NT2/D1 (cell line): ENCODE data around the gene AIFM1.
A peak's percentile ranks its signal among the peaks of the same experiment; 100 is the strongest.

Source experiments
- DNase-seq: peaks from one replicate; pipeline ENCODE4 v3.0.0-alpha.2; 2011; ENCODE audit warnings: low read depth, low spot score
- H3K27me3 ChIP-seq: 2 replicates; pipeline ENCODE4 v1.6.0; 2011; ENCODE audit warnings: mild to moderate bottlenecking; ENCODE audit not compliant: insufficient read length, insufficient read depth
- H3K36me3 ChIP-seq: 2 replicates; pipeline ENCODE4 v1.6.1; 2011; ENCODE audit warnings: mild to moderate bottlenecking, low read length, mixed read lengths; ENCODE audit not compliant: insufficient read depth, insufficient read length
- H3K4me1 ChIP-seq: 2 replicates; pipeline ENCODE4 v1.5.1; 2011; ENCODE audit not compliant: insufficient read depth, insufficient read length
- H3K4me3 ChIP-seq: 2 replicates; pipeline ENCODE4 v1.5.1; 2011; ENCODE audit warnings: low read depth; ENCODE audit not compliant: insufficient read length
- H3K9ac ChIP-seq: 2 replicates; pipeline ENCODE4 v1.6.0; 2011; ENCODE audit warnings: low read depth; ENCODE audit not compliant: insufficient read length
- H3K9me3 ChIP-seq: 2 replicates; pipeline ENCODE4 v1.5.1; 2011; ENCODE audit warnings: mild to moderate bottlenecking, low read length; ENCODE audit not compliant: insufficient read depth
- SUZ12 ChIP-seq: IDR thresholded peaks from 2 replicates; pipeline ENCODE4 v1.6.1; 2011; ENCODE audit not compliant: insufficient read length, insufficient read depth; ENCODE audit errors: extremely low read depth
- YY1 ChIP-seq: IDR thresholded peaks from 2 replicates; pipeline ENCODE4 v1.6.1; 2011; ENCODE audit not compliant: insufficient read length, insufficient read depth
- ZNF274 ChIP-seq: IDR thresholded peaks from 2 replicates; pipeline ENCODE4 v1.6.1; 2011; ENCODE audit warnings: mild to moderate bottlenecking, low read depth, low read length

AIFM1 gene

GRCh38 chrX:130158311-130158710 lies 7.3 kb downstream of the AIFM1 start:
- TF ChIP-seq SUZ12 (no peak), YY1 (no peak), ZNF274 (no peak)
- no peak for DNase-seq
- no peaks in the 10 kb centered on the region for H3K27me3 ChIP-seq
- no peaks in the 10 kb centered on the region for H3K36me3 ChIP-seq
- H3K4me1 ChIP-seq, result no peaks in the 10 kb centered on the region
- no peak overlapping the region for H3K4me3 ChIP-seq
- H3K9me3 ChIP-seq, result no peaks in the 10 kb centered on the region
- H3K9ac ChIP-seq, result no peak overlapping the region

GRCh38 chrX:130155564-130155963 lies 10.1 kb downstream of the AIFM1 start:
- no peak for DNase-seq
- H3K4me1 ChIP-seq, result no peaks in the 10 kb centered on the region
- H3K36me3 ChIP-seq, result no peaks in the 10 kb centered on the region
- no peak overlapping the region for H3K4me3 ChIP-seq
- TF ChIP-seq YY1 (no peak), SUZ12 (no peak)
- no peaks in the 10 kb centered on the region for H3K9me3 ChIP-seq
- H3K9ac ChIP-seq, result no peak overlapping the region
- no peaks in the 10 kb centered on the region for H3K27me3 ChIP-seq

- Histone ChIP-seq H3K4me3 (no peak overlapping the region), H3K9ac (no peak overlapping the region), H3K4me1 (no peaks in the 10 kb centered on the region), H3K9me3 (no peaks in the 10 kb centered on the region), H3K36me3 (peaks cover 26% of the 10 kb centered on the region), H3K27me3 (no peaks in the 10 kb centered on the region)
- DNase-seq, result no peak
- TF ChIP-seq ZNF274, result no peak
- TF ChIP-seq SUZ12, result no peak
- no peak for TF ChIP-seq YY1
Observed at GRCh38 chrX:130147631-130148030, 18.0 kb downstream of the AIFM1 start.

GRCh38 chrX:130145123-130145522 lies 20.5 kb downstream of the AIFM1 start:
- Histone ChIP-seq H3K4me1 (no peaks in the 10 kb centered on the region), H3K27me3 (no peaks in the 10 kb centered on the region), H3K9ac (no peak overlapping the region), H3K36me3 (peaks cover 33% of the 10 kb centered on the region), H3K9me3 (no peaks in the 10 kb centered on the region), H3K4me3 (no peak overlapping the region)
- no peak for DNase-seq
- TF ChIP-seq YY1, result no peak
- no peak for TF ChIP-seq ZNF274
- no peak for TF ChIP-seq SUZ12

- Histone ChIP-seq H3K27me3 (no peaks in the 10 kb centered on the region), H3K9ac (no peak overlapping the region), H3K4me3 (no peak overlapping the region), H3K4me1 (no peaks in the 10 kb centered on the region), H3K9me3 (no peaks in the 10 kb centered on the region), H3K36me3 (peaks cover 35% of the 10 kb centered on the region)
- DNase-seq, result no peak
- TF ChIP-seq SUZ12 (no peak), YY1 (no peak), ZNF274 (no peak)
Observed at GRCh38 chrX:130144509-130144908, 21.1 kb downstream of the AIFM1 start.

GRCh38 chrX:130139474-130140201 lies 26.0 kb downstream of the AIFM1 start:
- H3K4me1 ChIP-seq, result no peaks in the 10 kb centered on the region
- no peak overlapping the region for H3K4me3 ChIP-seq
- no peaks in the 10 kb centered on the region for H3K27me3 ChIP-seq
- H3K9ac ChIP-seq, result no peak overlapping the region
- DNase-seq, result peak; percentile 32
- peaks cover 39% of the 10 kb centered on the region for H3K36me3 ChIP-seq
- TF ChIP-seq ZNF274 (no peak), YY1 (no peak), SUZ12 (no peak)
- no peaks in the 10 kb centered on the region for H3K9me3 ChIP-seq

- Histone ChIP-seq H3K9me3 (no peaks in the 10 kb centered on the region), H3K9ac (no peak overlapping the region), H3K4me3 (no peak overlapping the region), H3K27me3 (no peaks in the 10 kb centered on the region), H3K36me3 (peaks cover 29% of the 10 kb centered on the region), H3K4me1 (no peaks in the 10 kb centered on the region)
- DNase-seq, result no peak
- no peak for TF ChIP-seq SUZ12
- TF ChIP-seq ZNF274, result no peak
- TF ChIP-seq YY1, result no peak
Observed at GRCh38 chrX:130136961-130137360, 28.7 kb downstream of the AIFM1 start.
